ENCODE data around the gene CHST9. TPM values are rescaled to one million over a fixed set of nuclear protein-coding genes. Genes with fewer than 3 reads are reported as not detected.

Gene CHST9
- total and polyA plus RNA-seq, 10 of the 15 experiments (the other 5 are each of a cell fraction or from before 2014, with no cell fraction given) = 0.34 TPM; not detected in 9

GRCh38 chr18:27110319-27110718, 74.8 kb downstream of the CHST9 start:
- WGBS (ENCODE audit: insufficient coverage, insufficient replicate concordance, low lambda C conversion rate, missing lambda C conversion rate) = 83% methylated on average over 1 of the region's 1 CpG
- H3K9ac ChIP-seq (ENCODE audit: control insufficient read depth, insufficient read depth, low read length) = no peak overlapping the region
- ChIA-PET CTCF (no interaction called here), POLR2A (no interaction called here), SMC1A (ENCODE audit: uncharacterized antibody, unreplicated experiment) (no interaction called here), RAD21 (ENCODE audit: unreplicated experiment) (no interaction called here)
- H3K4me1 ChIP-seq (ENCODE audit: control insufficient read depth, insufficient read depth, low read length) = no peaks in the 10 kb centered on the region
- no peaks in the 10 kb centered on the region for H3K27me3 ChIP-seq (replicated peaks in 1 of 2; ENCODE audit: control insufficient read depth in 2 of 2, insufficient read depth in 2 of 2, low read length in 1 of 2)
- no peak overlapping the region for H3K4me2 ChIP-seq (ENCODE audit: control insufficient read depth, insufficient read depth)
- no peaks in the 10 kb centered on the region for H4K20me1 ChIP-seq (ENCODE audit: control insufficient read depth, insufficient read depth)
- no peak for FAIRE-seq
- DNase-seq (ENCODE audit: low read depth, low spot score) = no peak
- no peaks in the 10 kb centered on the region for H3K36me3 ChIP-seq (ENCODE audit: control insufficient read depth in 2 of 2, insufficient read depth in 2 of 2, low read length in 1 of 2)
- in situ Hi-C loops (cut with MboI) = no loop called here
- no TSS peak for BruUV-seq (replicated peaks)
- intact Hi-C loops (cut with micrococcal nuclease; ENCODE audit: unreplicated experiment) = no loop called here
- H2AFZ ChIP-seq (ENCODE audit: control insufficient read depth, low read depth, low read length) = no peak overlapping the region
- no peak overlapping the region for H3K4me3 ChIP-seq
- no peak overlapping the region for H3K27ac ChIP-seq (ENCODE audit: control insufficient read depth, insufficient read depth)
- H3K9me3 ChIP-seq (replicated peaks; ENCODE audit: control insufficient read depth, insufficient read depth, low read length) = no peaks in the 10 kb centered on the region
- ATAC-seq = no peak
- H3K79me2 ChIP-seq (ENCODE audit: control insufficient read depth, insufficient read depth, low read length) = no peaks in the 10 kb centered on the region
- TF ChIP-seq POLR2AphosphoS5 (IDR thresholded peaks at IDR 0.05; ENCODE audit: low read length) (no peak), ELK1 (IDR thresholded peaks at IDR 0.05; ENCODE audit: low read depth, low read length) (no peak), KAT2A (conservative IDR thresholded peaks at IDR 0.05; ENCODE audit: control insufficient read depth, low read depth, low read length) (no peak), BHLHE40 (IDR thresholded peaks at IDR 0.05; ENCODE audit: borderline replicate concordance in 1 of 2, low read depth in 2 of 2, low read length in 1 of 2) (no peak), PBX3 (IDR thresholded peaks at IDR 0.05; ENCODE audit: insufficient replicate concordance, low read depth, low read length) (no peak), NFYB (IDR thresholded peaks at IDR 0.05; ENCODE audit: insufficient read depth, low read depth, low read length) (no peak), E2F8 (IDR thresholded peaks at IDR 0.05; ENCODE audit: low read depth, partially characterized antibody) (no peak), REST (IDR thresholded peaks at IDR 0.05; ENCODE audit: low read depth, low read length) (no peak), CEBPB (IDR thresholded peaks at IDR 0.05; ENCODE audit: borderline replicate concordance in 1 of 2, low read depth in 2 of 2, low read length in 2 of 2) (no peak), ZNF622 (IDR thresholded peaks at IDR 0.05) (no peak), TARDBP (IDR thresholded peaks at IDR 0.05; ENCODE audit: borderline replicate concordance) (no peak), KDM1A (IDR thresholded peaks at IDR 0.05; ENCODE audit: borderline replicate concordance) (no peak), E2F4 (IDR thresholded peaks at IDR 0.05; ENCODE audit: low read depth, low read length) (no peak)

Measured in GM12878 (cell line).